Breast epithelium (tissue), 4 donors: ENCODE measurements around the gene TCF7. TPM values are rescaled to one million over a fixed set of nuclear protein-coding genes. Genes with fewer than 3 reads are reported as not detected.

Source experiments
- DNase-seq, 2 donors: peaks; one replicate each; pipeline ENCODE4 v3.0.0-alpha.2; 2019; ENCODE audit warnings: low spot score in 2 of 2
- H3K27ac ChIP-seq, 2 donors: fragments of 200-600 bp; sonication (generic) in 1 of 2; one replicate each; pipeline ENCODE4 v1.5.1; 2016 to 2019; ENCODE audit warnings: mild to moderate bottlenecking in 1 of 2
- H3K27me3 ChIP-seq, 2 donors: fragments of 200-600 bp; sonication (generic) in 1 of 2; one replicate each; pipeline versions ENCODE4 v1.5.1 to v1.6.0; 2017 to 2019; ENCODE audit warnings: control low read depth in 1 of 2, mild to moderate bottlenecking in 1 of 2
- H3K36me3 ChIP-seq: fragments of 200-600 bp; one replicate; pipeline ENCODE4 v1.5.1; 2019
- H3K4me1 ChIP-seq, 2 donors: fragments of 200-600 bp; sonication (generic); one replicate each; pipeline ENCODE4 v1.5.1; 2016 to 2019; ENCODE audit warnings: control low read depth in 1 of 2
- H3K4me3 ChIP-seq, 3 donors: fragments of 200-600 bp; sonication (generic); 1 replicate in 2 of 3; 2 replicates in 1 of 3; pipeline ENCODE4 v1.5.1; 2016 to 2019; ENCODE audit warnings: mild to moderate bottlenecking in 3 of 3, moderate library complexity in 2 of 3
- H3K9me3 ChIP-seq, 2 donors: fragments of 200-600 bp; sonication (generic) in 1 of 2; one replicate each; pipeline ENCODE4 v1.5.1; 2016 to 2019; ENCODE audit warnings: control low read depth in 1 of 2
- POLR2A ChIP-seq: fragments of 450-650 bp; IDR thresholded peaks from one replicate; pipeline ENCODE4 v1.6.1; 2016; ENCODE audit warnings: antibody characterized with exemption, mild to moderate bottlenecking, moderate library complexity
- POLR2AphosphoS5 ChIP-seq, 3 donors: sonication (generic); formaldehyde crosslinking; IDR thresholded peaks; one replicate each; pipeline ENCODE4 v1.6.1; 2017; ENCODE audit warnings: antibody characterized with exemption in 3 of 3
- intact Hi-C: fragments of 100-400 bp; cut with DNase I; formaldehyde crosslinking; loops from one replicate; pipeline ENCODE4 v1.15.1; 2023; ENCODE audit warnings: low total_unique reads
- total RNA-seq, 3 donors: library from RNA; depleted of rRNA; stranded (reverse); fragments of >200 nt; gene quantifications; one replicate each; pipeline ENCODE4 v1.1.0, GENCODE V29; 2016
- TF ChIP-seq, protein P1 (sequence below), 3 donors: fragments of 450-650 bp; IDR thresholded peaks; one replicate each; pipeline ENCODE4 v1.5.1; 2016 to 2017; ENCODE audit warnings: antibody characterized with exemption in 3 of 3, mild to moderate bottlenecking in 3 of 3, moderate library complexity in 3 of 3

TCF7 gene
- total RNA-seq: 1 to 10 TPM; 2.1 to 8.0 (median 6.6) TPM

DNA sequence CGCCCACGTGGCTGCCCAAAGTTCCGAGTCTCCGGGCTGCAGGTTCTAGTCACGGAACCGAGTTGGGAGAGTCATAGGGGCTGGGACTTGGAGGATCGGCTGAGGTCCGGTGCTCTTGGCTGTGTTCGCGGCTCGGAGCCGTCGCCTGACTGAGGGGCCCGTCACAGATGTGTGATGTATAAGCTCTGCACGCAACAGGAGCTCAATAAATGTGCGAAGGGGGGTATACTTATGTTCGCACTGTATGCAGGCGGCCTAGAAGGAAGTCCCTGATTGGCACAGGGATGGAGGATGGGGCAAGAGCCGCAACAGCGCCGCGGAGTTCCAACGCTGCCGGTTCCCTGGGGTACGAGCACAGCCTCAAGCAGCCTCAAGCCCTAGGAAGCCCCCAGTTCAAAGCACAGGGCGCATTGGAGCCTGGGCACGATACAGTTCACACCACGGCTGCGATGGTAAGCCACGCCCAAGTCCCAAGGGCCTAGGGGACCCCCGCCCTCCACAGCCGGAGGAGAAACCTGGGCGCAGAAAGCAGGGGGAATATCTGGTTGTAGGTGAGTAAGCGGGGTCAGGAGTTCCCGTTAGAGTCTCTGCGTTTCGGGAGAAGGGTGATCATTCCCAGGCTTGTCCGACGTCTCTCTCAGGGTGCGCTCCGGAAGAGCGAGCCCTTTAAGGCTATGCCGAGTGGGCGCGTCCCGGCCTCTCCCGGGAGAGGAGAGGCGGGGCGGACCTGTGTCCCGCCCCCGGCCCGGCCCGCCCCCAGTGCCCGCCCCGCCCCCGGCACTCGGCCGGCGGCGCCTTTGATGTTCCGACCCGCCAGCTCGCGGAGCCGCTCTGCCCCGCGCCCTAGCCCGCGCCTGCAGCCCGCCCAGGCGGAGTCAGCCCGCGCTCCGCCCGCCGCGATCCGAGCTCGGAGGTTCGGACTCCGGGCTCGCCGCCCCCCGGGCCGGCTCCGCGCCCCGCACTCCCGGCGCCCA lies at the start of gene TCF7:
TCF7 (plus strand) TSS at position 780 of the 974 bp plus-strand sequence. CDS start 226 bp downstream, outside the sequence.
- Histone ChIP-seq H3K27ac (peak within 1 kb of the TSS; percentile 76 to 80), H3K4me3 (peak within 1 kb of the TSS; percentile 47 to 83 (median 59)), H3K9me3 (no peaks in the 10 kb centered on the region), H3K27me3 (no peaks in the 10 kb centered on the region), H3K36me3 (no peaks in the 10 kb centered on the region), H3K4me1 (peaks cover 7 to 10% of the 10 kb centered on the region in 2 donors)
- peak; percentile 62 for DNase-seq
- TF ChIP-seq POLR2A: no peak
- peak in 1 of 3 donors; percentile 33 for TF ChIP-seq POLR2AphosphoS5 (IDR thresholded peaks at IDR 0.05)
- intact Hi-C loops: no loop called here

DNA sequence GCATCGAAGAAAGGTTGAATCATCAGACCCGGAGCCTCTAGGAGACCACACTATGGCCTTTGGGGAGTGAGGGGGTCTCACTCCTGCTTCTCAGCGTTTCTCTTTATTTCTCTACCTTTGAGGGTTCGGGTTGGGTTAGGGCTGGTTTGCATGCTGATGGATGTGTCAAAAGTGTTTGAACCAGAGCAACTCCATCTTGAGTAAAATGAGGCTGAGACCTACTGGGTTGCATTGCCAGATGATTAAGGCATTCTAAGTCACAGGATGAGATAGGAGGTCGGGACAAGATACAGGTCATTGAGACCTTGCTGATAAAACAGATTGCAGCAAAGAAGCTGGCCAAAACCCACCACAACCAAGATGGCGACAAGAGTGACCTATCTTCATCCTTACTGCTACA lies 44.9 kb upstream of the TCF7 start:
- no peak for DNase-seq
- H3K4me3 ChIP-seq: no peak overlapping the region
- H3K27ac ChIP-seq: no peak overlapping the region
- TF ChIP-seq POLR2AphosphoS5 (IDR thresholded peaks at IDR 0.05) (no peak), POLR2A (no peak)
- TF ChIP-seq, protein P1, sequence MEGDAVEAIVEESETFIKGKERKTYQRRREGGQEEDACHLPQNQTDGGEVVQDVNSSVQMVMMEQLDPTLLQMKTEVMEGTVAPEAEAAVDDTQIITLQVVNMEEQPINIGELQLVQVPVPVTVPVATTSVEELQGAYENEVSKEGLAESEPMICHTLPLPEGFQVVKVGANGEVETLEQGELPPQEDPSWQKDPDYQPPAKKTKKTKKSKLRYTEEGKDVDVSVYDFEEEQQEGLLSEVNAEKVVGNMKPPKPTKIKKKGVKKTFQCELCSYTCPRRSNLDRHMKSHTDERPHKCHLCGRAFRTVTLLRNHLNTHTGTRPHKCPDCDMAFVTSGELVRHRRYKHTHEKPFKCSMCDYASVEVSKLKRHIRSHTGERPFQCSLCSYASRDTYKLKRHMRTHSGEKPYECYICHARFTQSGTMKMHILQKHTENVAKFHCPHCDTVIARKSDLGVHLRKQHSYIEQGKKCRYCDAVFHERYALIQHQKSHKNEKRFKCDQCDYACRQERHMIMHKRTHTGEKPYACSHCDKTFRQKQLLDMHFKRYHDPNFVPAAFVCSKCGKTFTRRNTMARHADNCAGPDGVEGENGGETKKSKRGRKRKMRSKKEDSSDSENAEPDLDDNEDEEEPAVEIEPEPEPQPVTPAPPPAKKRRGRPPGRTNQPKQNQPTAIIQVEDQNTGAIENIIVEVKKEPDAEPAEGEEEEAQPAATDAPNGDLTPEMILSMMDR (IDR thresholded peaks at IDR 0.05): no peak
- intact Hi-C loops: no loop called here
- no peaks in the 10 kb centered on the region for H3K27me3 ChIP-seq
- H3K9me3 ChIP-seq: no peaks in the 10 kb centered on the region
- H3K36me3 ChIP-seq: no peaks in the 10 kb centered on the region
- H3K4me1 ChIP-seq: no peaks in the 10 kb centered on the region

DNA sequence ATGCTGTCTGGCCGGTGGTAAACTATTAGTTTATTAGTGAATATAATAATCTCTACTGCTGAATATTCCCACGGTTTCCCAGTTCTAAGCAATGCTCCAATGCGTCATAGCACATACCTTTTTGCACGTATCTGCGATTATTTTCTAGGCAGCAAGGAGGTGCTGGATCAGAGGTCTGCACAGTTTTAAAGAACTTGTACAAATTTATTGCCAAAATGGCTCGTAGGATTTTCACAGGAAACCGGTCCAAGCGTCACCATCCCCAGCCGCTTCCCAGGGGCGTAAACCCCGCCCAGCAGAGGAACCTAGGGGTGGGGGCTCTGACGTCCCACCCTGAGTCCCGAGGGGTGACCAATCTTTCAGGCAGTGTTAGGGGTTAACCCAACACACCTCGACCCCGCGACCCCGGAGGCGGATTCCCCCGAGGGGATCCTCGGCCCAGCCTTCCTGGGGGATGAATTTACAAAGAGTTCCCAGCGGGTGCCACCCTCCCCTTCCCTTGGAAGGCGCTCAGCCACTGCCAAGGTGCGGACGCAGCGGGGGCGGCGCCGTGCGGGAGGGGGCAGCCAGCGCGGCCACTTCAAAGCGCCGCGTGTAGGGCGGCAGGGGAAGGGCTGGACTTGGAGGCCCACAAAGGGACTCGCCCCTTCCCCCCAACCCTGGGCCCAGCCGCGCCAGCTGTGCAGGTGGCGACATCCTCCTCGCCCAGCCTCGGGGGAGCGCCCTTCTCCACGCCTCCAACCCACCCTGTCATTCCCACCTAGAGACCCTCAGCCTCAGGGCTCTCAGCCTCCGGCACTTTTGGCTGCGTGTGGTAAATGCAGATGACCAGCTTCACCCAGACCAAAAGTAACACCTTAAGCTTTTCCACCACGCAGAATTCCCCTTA lies 43.5 kb upstream of the TCF7 start:
- H3K4me3 ChIP-seq: peak overlapping the region in 2 of 3 donors; percentile 54 to 66
- H3K27ac ChIP-seq: peak overlapping the region; percentile 35 to 45
- DNase-seq: no peak
- H3K4me1 ChIP-seq: no peaks in the 10 kb centered on the region
- TF ChIP-seq POLR2A: no peak
- TF ChIP-seq, protein P1 (IDR thresholded peaks at IDR 0.05): peak in 1 of 3 donors; percentile 11
- intact Hi-C loops: no loop called here
- no peaks in the 10 kb centered on the region for H3K9me3 ChIP-seq
- no peaks in the 10 kb centered on the region for H3K27me3 ChIP-seq
- H3K36me3 ChIP-seq: no peaks in the 10 kb centered on the region

DNA sequence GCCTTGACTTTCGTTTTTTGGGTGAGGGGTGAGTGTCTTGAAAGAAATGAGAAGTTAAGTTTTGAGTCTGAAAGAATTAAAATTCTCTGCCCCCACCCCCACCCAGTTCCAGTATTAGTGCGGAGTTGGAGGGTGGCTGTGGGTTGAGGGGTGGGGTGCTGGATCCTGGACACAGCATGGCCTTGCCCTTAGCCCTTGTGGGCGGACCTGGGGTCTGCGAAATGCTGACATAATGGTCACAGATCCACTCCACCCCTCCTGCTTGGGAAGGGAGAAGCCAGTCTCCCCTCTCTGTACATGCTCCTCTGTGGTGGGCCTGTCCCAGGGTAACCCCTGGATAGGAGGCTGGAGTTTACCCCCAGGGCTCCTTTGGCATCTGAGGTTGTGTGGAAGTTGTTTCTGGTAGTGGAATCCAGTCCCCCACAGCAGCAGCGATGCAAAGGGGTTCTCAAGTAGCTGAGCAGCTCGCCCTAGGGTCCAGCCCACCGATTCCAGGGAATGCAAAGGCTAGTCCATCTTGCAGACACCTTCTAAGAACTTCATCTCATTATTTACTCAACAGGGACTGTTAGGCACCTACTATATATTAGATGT lies 42.8 kb upstream of the TCF7 start:
- Histone ChIP-seq H3K4me1 (no peaks in the 10 kb centered on the region), H3K9me3 (no peaks in the 10 kb centered on the region), H3K4me3 (peak overlapping the region in 2 of 3 donors; percentile 54 to 66), H3K36me3 (no peaks in the 10 kb centered on the region), H3K27me3 (no peaks in the 10 kb centered on the region), H3K27ac (peak overlapping the region in 1 of 2 donors; percentile 35)
- DNase-seq: no peak
- TF ChIP-seq, protein P1 (IDR thresholded peaks at IDR 0.05): no peak
- TF ChIP-seq POLR2AphosphoS5 (IDR thresholded peaks at IDR 0.05) (no peak), POLR2A (no peak)
- intact Hi-C loops: no loop called here

DNA sequence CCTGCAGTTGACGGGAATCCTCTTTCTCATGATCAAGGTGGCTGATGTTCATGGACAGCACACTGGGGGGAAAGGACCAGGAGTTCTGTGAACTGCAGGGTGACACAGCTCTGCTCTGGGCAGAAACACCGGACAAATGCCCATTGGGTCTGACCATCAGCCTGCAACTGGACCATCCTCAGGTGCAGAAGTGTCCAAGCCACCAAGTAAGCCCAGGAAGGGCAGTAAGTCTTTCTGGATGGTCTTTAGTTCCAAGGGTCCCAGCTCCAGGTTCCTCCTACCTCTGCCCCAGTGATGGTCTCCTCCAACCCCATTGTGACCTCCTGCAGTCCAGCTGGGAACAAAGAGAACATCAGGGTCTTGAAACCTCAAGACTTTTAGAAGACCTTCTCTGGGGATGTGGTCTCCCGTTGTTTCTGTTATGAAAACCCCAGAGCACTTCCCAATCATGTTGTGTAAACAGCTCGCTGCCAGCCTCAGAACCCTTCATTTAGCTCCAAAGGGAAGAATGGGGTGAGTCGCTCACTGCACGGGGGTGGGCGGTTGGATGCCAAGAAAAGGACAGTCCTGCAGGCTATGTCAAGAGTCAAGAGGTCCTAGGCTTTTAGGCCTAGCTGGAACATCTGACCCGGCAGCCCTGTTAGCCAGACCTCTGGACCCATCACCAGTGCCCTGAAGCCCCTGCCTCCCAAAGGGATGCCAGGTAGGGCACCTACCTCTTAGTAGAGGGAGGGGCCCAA lies 41.8 kb upstream of the TCF7 start:
- H3K36me3 ChIP-seq: no peaks in the 10 kb centered on the region
- no peak overlapping the region for H3K4me3 ChIP-seq
- no peak overlapping the region for H3K27ac ChIP-seq
- H3K4me1 ChIP-seq: no peaks in the 10 kb centered on the region
- no peaks in the 10 kb centered on the region for H3K9me3 ChIP-seq
- intact Hi-C loops: no loop called here
- TF ChIP-seq POLR2A: no peak
- TF ChIP-seq POLR2AphosphoS5 (IDR thresholded peaks at IDR 0.05): no peak
- TF ChIP-seq, protein P1 (IDR thresholded peaks at IDR 0.05): no peak
- no peak for DNase-seq
- no peaks in the 10 kb centered on the region for H3K27me3 ChIP-seq
